ENCODE results near the gene ZBTB44.
"Not testable (repeated sequence)": the region's sequence is repeated elsewhere in the genome, so short reads cannot be mapped to it uniquely, and the experiment has no call there.

ZBTB44 gene

DNA sequence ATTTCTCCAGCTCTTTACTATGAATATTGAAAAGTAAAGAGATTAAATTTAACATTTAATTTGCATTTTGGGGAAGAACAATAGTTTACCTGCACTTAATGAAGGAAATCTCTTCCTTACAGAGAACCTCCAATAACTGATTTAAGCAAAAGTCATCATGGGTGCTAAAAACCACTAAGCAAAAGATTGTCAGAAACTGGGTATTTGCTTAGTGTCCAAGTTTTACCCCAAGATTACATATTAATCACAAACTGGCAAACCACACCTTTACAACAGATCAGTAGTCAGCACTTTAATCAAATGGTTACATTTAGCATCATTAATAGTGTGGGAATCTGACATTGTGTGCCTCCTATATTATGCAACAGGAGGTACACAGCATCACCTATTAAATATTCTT, 2.7 kb downstream of the ZBTB44 start:
- no peak for DNase-seq

DNA sequence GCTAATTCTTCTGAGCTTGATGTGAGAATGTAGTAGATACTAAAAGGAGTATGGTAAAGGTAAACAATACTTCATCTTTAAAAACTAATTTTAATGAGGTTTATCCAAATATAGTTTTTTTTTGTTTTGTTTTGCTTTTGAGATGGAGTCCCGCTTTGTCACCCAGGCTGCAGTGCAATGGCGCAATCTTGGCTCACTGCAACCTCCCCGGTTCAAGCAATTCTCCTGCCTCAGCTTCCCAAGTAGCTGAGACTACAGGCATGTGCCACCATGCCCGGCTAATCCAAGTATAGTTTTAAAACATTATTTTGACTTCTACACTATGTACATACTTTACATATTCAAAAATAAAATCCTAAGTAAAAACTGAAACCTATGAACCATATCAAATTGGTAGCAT, 4.1 kb downstream of the ZBTB44 start:
- DNase-seq: no peak

DNA sequence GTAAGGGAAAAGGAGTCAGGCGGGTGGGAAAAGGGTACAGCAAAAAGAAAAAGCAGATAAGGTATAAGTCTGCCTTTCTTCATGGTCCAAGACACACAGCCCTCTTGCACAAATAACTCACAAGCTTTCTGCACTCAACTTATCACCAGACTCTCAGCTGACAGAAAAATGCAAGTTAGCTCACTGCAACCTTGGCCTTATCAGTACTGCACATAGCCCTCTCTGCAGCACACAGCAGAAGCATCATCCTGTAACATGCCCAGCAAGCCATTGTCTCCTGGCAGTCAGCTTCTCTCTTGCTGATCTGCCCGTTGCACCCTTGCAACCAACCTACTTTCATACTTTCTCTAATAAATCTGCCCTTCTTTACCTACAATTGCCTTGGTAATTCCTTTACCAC, 5.8 kb downstream of the ZBTB44 start:
- DNase-seq: no peak

DNA sequence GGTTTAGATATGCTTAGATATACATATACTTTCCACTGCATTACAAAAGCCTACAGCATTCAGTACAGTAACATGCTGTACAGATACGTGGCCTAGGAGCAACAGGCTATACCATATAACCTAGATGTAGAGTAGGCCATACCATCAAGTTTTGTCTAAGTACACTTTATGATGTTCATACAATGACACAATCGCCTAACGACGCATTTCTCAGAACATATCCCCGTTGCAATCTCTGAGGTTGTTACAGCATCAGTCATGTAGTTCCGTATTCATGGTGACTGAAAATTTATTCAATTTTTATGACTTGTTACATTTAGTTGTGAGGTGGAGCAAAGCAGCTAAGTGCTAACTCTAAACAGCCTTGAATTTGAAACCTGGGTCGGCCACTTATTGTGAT, 6.7 kb downstream of the ZBTB44 start:
- no peak for DNase-seq

DNA sequence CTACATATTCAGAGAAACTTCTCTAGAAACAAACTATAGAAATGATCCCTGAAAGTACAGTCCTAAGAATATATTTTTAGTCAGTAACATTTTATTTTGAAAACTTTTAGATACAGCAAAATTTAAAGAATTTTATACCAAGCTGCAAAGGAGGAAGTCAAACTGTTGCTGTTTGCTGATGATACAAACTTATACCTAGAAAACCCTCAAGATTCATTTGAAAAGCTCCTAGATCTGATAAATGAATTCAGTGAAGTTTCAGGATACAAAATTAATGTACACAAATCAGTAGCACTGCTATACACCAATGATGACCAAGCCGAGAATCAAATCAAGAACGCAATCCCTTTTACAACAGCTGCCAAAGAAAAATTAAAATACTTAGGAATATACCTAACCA, 10.1 kb downstream of the ZBTB44 start:
- DNase-seq: no peak

DNA sequence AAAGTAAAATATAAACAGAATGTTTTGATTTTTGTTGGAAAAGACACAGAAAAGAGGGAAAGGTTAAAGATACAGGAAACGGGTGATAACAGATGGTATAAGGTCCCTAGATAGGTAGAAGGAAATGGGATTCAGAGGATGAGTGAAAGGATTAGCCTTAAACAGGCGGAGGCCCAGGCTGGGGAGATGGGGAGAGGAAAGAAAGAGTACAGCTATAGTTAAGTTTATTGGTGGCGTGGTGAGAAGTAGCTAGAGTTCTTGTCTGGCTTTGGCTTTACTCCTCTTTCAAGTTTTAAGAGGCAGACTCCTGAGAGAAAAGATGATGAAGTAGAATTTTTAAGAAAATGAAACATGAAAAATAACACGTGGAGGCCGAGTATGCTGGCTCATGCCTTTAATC, 13.7 kb downstream of the ZBTB44 start:
- DNase-seq: no peak

DNA sequence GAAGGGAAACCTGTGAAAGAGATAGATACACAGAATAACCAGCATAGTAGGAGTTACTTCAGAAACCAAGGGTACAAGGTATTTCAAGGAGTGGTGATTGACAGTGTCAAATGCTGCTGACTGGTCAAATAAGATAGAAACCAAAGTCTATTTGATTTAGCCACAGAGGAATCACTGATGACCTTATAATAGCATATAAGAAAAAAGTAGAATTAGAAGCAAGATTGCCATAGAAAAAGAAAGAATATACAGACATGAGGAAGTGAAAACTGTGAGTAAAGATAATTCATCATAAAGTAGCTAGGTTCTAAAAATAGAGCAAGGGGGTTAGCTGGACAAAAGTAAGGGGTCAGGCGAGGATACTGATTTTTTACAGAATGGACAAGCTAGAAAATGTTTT, 14.2 kb downstream of the ZBTB44 start:
- no peak for DNase-seq

DNA sequence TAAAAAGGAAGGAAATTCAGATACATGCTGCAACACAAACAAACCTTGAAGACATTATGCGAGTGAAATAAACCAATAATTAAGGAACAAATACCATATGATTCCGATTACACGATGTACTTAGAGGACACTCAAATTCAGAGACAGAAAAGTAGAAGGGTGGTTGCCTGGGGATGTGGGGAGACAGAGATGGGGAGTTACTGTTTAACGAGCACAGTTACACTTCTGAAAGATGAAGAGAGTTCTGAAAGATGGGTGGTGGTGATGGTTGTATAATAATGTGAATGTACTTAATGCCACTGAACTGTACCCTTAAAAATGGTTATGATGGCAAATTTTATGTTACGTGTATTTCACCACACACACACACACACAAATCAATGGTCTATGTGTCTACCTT, 14.7 kb downstream of the ZBTB44 start:
- DNase-seq: no peak

DNA sequence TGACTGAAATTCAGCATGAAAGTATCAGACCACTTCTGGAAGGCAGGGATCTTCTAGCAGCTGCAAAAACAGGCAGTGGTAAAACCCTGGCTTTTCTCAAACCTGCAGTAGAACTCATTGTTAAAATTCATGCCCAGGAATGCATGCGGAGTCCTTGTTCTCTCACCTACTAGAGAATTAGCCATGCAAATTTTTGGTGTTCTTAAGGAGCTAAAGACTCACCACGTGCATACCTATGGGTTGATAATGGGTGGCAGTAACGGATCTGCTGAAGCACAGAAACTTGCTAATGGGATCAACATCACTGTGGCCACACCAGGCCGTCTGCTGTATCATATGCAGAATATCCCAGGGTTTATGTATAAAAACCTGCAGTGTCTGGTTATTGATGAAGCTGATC, 19.1 kb downstream of the ZBTB44 start:
- DNase-seq: no peak

DNA sequence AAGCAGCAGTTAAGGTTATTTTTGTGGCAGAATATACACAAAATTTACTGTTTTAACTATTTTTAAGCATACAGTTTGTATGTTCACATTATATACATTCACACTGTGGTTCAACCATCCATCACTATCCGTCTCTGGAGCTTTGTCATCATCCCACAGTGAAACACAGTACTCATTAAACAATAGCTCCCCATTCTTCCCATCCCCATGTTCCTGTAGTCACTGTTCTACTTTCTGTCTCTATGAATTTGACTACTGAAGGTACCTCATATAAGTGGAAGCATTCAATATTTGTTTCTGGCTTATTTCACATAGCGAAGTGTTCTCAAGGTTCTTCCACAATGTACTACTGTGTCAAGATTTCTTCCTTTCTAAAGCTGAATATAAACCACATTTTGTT, 32.6 kb downstream of the ZBTB44 start:
- no peak for DNase-seq

DNA sequence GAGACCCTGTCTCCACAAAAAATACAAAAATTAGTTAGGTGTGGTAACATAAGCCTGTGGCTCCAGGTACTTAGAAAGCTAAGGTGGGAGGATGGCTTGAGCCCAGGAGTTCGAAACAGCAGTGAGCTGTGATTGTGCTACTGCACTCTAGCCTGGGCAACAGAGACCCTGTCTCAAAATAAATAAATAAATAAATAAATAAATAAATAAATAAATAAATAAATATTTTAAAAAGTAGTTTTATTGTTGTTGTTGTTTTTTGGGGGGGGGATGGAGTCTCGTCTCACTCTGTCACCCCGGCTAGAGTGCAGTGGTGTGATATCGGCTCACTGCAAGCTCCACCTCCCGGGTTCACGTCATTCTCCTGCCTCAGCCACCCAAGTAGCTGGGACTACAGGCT, 33.4 kb downstream of the ZBTB44 start:
- DNase-seq: not testable (repeated sequence)

DNA sequence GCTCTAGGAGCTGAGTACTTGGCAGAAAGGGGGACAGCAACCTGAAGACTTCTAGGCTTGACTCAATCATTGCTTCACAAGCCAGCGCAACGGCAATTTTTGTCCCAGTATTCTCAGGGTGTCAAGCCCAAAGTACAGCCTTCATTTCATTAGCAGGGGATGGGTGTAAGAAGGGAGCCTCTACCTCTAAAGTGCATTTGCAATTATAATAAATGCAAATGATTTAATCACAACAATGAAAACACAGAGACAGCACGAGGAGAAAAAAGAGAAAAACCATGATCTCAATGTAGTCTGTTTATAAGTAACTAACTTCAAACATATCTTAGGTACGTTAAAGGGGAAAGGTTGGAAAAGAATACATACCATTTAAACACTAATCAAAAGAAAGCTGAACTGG, 34.7 kb downstream of the ZBTB44 start:
- DNase-seq: no peak

DNA sequence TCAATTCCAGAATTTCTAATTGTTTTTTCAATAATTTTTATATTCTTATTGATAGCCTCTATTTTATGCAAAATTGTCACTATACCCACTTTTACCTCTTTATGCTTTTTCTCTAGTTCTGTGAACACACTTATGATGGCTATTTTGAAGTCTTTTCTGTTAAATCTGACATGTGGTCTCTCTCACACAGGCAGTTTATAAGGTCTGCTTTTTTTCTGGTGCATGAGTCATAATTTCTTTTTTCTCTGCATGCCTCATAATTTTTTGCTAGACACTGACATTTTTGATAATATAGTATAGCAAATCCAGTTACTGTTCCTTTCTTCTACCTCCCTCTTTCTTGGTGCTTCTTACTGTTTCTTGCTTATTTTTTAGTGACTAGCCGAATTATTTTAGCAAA, 36.0 kb downstream of the ZBTB44 start:
- no peak for DNase-seq

DNA sequence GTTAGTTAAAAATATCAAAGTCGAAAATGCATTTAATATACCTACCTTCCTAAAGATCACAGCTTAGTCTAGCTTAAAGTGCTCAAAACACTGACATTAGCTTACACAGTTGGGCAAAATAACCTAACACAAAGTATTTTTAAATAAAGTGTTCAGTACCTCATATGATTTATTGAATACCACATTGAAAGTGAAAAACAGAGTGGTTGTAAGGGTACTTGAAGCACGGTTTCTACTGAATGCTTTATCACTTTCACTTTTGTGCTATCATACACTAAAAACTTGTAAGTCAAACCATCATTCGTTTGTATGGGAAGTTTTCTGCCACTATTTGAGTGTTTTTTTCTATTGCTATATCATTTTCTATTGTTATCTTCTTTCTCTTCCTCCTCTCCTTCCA, 36.6 kb downstream of the ZBTB44 start:
- DNase-seq: no peak

DNA sequence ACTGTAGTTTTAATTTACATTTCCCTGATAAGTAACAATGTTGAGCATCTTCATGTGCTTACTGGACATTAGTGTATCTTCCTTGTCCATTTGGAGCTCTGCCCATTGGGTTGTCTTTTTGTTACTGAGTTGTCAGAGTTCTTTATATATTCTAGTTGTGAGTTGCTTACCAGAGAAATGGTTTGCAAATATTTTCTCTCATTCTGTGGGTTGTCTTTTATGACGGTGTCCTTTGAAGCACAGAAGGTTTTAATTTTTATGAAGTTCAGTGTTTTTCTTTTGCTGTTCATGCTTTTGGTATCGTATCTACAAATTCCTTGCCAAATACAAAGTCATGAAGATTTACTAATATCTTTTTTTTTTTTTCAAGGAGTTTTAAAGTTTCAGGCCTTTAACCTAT, 42.4 kb downstream of the ZBTB44 start:
- no peak for DNase-seq

DNA sequence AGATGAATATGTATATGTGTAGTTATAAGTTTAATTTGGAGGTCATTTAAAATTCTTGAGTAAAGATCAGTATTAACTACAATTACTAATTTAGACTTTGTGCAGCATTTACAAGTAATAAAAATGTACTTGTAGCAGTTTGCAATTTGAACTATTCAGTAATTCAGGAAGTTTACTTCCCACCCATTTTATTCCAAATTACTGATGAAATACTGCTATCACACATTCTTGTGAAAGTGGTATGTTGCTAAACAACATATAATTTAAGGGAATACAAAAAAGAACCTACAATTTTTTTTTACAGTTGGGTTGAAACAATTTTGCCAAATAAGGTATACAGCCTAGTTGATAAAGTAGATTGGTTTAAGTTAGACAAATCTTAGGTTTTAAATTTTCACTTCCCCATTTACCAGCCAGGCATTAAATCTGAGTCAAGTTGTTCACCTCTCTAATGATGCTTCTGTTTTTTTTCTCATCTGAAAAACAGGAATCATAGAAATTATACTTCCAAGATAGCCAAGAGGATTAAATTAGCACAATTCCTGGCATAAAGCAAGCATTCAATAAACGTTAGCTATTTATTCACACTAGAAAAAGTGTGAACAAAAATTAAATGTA, 45.3 kb downstream of the ZBTB44 start:
- DNase-seq: no peak

DNA sequence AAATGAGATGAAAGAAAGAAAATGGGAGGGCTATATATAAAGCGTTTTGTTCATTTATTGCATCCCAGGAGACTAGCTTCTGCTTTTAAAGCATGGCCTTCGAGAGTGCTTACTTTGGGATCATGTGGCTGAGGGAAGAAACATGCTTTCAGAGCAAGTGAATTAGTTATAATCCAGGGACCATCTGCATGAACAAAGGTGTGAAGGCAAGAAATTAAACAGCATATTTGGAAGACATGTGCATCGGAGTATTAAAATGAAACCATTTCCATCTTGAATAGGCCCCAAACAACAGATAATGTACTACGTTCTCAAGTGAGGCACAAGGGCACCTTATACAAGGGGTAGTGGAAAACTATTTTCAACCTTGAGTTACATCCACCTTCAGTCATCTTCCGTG, 51.4 kb downstream of the ZBTB44 start:
- DNase-seq: no peak

DNA sequence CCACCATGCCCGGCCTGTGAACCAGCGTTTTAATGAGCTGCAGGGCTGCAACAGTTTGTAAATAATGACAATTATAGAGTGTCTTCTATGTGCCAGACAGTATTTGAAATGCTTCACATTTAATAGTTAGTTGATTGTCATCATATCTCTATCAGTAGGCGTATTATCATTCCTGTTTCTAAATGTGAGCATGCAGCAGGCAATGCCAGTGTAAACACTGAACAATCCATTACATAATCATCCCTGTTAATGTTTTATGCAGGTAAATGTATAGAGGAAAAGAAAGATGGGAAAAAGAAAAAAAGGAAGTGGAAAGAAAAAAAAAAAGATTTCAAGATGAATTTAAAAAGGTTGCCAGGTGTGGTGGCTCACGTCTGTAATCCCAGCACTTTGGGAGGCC, 52.3 kb downstream of the ZBTB44 start:
- no peak for DNase-seq

DNA sequence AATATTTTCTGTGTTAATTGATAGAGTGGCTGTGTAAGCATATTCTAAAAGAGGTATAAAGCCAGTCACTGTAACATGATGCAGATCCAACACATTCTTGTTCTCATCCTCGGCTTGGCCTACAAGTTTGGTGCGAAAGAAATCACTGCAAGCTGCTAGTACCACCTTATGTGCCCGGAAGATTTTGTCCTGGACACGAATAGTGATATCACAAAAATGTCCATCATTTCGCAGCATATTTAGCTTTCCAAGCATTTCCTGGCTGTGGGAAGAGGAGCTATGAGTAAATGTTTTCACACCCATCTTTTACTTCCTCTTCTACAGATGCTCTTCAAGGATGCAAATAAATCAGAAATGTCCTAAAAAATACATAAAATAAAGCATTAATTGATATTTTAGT, 53.1 kb downstream of the ZBTB44 start:
- no peak for DNase-seq

DNA sequence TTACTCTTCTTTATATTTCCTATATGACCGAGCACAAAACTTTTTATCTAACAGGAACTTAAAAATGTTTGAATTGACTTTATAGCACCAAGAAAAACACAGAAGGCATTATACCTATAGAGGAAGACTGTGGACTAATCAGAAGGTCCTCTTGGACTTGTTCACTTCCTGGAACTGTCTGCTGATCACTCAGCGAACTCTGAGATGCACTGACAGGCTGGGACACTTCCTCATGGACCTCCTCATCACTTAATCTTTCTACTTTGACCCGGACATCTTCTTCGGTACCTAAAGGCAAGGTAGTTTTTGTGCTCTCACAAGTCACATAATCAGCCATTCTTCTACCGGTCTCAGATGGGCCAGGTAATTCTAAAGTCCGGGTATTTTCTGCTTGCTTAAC, 54.0 kb downstream of the ZBTB44 start:
- DNase-seq: no peak

DNA sequence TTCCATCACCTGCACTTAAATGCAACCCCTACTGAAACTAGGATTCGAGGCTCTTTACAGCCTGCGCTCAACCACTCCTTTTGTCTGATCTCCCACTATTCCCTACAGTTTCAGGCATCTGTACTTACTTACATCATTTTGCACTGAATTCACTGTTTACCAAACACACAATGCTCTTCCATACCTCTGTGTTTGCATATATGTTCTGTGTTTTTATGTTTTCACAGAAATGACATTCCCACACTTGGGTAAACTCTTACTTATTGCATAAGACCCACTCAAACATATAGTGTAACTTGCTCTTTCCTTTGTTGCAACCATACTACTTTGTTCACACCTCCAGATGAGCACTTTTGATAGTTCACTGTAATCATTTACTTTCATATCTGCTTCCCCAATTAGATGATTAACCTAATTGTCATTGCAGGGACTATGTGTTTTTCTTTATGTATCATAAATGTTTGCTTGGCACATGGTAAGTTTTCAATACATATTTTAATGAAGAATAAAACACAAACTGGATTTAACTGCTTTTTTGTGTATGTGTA, 54.6 kb downstream of the ZBTB44 start:
- DNase-seq: no peak

DNA sequence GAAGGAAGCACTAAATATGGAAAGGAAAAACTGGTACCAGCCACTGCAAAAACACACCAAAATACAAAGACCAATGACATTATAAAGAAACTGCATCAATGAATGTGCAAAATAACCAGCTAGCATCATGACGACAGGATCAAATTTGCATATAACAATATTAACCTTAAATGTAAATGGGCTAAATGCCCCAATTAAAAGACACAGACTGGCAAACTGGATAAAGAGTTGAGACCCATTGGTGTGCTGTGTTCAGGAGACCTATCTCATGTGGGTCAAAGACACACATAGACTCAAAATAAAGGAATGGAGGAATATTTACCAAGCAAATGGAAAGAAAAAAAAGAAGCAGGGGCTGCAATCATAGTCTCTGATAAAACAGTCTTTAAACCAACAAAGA, 63.0 kb downstream of the ZBTB44 start:
- not testable (repeated sequence) for DNase-seq

DNA sequence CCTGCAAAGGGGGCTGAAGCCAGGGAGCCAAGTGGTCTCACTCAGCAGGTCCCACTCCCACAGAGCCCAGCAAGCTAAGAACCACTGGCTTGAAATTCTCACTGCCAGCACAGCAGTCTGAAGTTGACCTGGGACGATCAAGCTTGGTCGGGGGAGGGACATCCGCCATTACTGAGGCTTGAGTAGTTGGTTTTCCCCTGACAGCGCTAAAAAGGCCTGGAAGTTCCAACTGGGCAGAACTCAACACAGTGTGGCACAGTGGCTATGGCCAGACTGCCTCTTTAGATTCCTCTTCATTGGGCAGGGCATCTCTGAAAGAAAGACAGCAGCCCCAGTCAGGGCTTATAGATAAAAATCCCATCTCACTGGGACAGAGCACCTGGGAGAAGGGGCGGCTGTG, 64.8 kb downstream of the ZBTB44 start:
- not testable (repeated sequence) for DNase-seq

DNA sequence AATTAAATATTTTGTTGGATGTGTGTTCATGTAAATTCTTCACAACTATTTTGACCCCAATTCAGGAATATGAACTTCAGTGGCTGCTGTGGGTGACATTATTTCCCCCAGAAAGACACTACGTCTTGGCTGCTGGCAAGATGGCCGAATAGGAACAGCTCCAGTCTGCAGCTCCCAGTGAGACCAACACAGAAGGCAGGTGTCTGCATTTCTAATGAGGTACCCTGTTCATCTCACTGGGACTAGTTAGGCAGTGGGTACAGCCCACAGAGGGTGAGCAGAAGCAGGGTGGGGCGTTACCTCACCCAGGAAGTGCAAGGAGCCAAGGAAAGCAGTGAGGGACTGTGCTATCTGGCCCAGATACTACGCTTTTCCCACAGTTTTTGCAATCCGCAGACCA, 65.3 kb downstream of the ZBTB44 start:
- no peak for DNase-seq

DNA sequence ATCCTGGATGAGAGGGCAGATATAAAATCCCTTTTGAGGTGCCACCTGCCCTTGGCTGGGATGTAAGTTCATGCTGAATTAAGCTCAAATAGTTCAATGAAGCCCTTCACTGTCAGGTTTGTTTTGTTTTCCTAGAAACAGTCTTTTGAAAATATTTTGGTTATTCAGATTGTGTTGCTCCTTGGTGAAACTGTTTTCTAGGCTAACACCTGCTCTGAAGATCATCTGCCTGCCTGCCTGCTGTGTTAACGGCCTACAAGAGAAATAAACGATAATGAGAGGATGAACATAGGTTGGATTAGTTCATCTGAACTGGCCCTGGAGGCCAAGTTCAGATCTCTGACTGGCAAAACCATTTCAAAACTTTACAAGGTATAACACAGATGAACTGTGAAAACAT, 67.4 kb downstream of the ZBTB44 start:
- DNase-seq: no peak

DNA sequence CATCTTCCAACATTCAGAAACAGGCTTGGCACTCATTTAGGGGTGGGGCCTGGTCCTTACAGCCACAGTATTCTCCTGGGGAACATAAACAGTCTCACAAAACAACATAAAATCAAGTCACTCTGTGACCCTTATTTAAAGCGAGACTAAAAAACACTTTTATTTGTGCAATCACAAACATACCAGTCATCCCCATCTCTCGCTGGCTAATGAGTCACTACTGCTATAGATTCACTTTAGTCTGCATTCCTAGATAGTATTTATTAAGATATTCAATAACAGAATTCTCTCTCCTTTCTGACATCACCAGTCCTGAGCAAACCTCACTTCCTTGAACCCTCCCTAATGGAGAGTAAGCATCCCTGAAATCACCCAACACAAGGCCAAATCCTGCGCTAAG, 68.0 kb downstream of the ZBTB44 start:
- no peak for DNase-seq
